ENCODE data around the gene ULK4.

Gene ULK4

GRCh38 chr3:41331041-41331440 lies 630.9 kb downstream of the ULK4 start:
- H3K27ac ChIP-seq, result no peak overlapping the region
- no peak overlapping the region for H3K4me3 ChIP-seq (ENCODE audit: low read depth in 1 of 2, low read length in 1 of 2)
- H3K36me3 ChIP-seq, result no peaks in the 10 kb centered on the region
- no peaks in the 10 kb centered on the region for H3K9me3 ChIP-seq
- no peaks in the 10 kb centered on the region for H3K27me3 ChIP-seq
- no peak for TF ChIP-seq CTCF (IDR thresholded peaks at IDR 0.05)
- H3K4me1 ChIP-seq (ENCODE audit: control insufficient read depth in 1 of 2, insufficient read depth in 1 of 2, low read depth in 1 of 2, low read length in 1 of 2), result no peaks in the 10 kb centered on the region

DNA sequence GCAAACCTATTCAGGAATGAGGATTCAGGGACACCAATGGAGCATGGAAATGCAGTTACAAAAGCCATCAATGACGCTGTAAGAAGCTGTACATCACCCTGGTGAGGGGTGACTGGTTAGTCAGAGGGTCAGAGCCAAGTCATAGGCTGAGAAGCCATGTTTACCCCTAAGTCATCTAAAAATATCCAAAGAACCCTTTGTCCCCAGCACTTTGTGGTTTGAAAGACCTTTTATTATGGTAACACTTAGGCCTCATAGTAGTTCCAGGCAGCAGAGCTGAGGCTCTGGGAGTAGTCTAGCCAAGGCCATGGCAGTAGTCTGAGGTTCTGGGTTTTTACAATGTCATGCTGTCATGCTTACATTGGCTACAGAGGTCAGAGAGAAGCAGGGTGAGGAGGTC lies 631.4 kb downstream of the ULK4 start:
- no peak for TF ChIP-seq CTCF (IDR thresholded peaks at IDR 0.05)
- Histone ChIP-seq H3K9me3 (no peaks in the 10 kb centered on the region), H3K4me3 (ENCODE audit: low read depth in 1 of 2, low read length in 1 of 2) (no peak overlapping the region), H3K27ac (no peak overlapping the region), H3K4me1 (ENCODE audit: control insufficient read depth in 1 of 2, insufficient read depth in 1 of 2, low read depth in 1 of 2, low read length in 1 of 2) (no peaks in the 10 kb centered on the region), H3K36me3 (no peaks in the 10 kb centered on the region), H3K27me3 (no peaks in the 10 kb centered on the region)

DNA sequence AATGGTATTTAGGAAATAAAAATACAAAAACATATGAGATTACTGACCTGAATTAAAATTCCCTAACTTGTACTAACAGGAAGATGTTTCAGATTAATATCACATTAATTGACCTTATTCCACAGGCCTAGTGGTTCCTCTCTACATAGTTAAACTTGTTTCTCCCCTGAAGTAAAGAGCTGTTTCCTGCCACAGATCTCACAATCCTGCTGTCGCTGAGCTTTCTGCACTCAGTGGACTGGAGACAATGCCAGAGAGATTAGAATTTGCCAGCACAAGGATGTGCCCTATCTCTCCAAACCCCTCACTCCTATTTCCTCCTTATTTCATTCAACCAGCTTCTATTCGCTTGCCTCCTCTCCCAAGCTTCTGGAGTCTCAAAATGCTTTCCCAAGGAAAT lies 632.0 kb downstream of the ULK4 start:
- TF ChIP-seq CTCF (IDR thresholded peaks at IDR 0.05), result no peak
- H3K27ac ChIP-seq, result no peak overlapping the region

DNA sequence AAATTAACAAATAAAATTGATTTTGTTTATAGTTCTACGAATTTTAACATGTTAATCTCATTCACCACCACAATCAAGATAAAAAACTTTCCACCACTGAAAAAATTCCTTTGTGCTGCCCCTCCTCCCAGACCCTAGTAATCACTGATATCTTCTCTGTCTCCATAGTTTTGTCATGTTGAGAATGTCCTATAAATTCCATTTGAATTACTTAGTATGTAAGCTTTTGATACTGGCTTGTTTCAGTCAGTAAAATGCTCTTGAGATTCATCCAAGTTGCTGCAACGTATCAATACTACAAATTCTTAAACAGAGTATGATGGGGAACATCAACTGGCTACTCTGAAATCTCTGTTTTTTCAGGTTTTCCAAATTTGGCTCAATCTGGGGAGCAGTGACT lies 633.0 kb downstream of the ULK4 start:
- no peak for TF ChIP-seq CTCF (IDR thresholded peaks at IDR 0.05)
- H3K4me3 ChIP-seq (ENCODE audit: low read depth in 1 of 2, low read length in 1 of 2), result no peak overlapping the region
- no peaks in the 10 kb centered on the region for H3K4me1 ChIP-seq (ENCODE audit: control insufficient read depth in 1 of 2, insufficient read depth in 1 of 2, low read depth in 1 of 2, low read length in 1 of 2)
- no peaks in the 10 kb centered on the region for H3K36me3 ChIP-seq
- H3K27ac ChIP-seq, result no peak overlapping the region
- H3K27me3 ChIP-seq, result no peaks in the 10 kb centered on the region
- no peaks in the 10 kb centered on the region for H3K9me3 ChIP-seq

More for the DNA sequence above, 632.0 kb downstream of the ULK4 start:
- no peaks in the 10 kb centered on the region for H3K27me3 ChIP-seq
- H3K36me3 ChIP-seq, result no peaks in the 10 kb centered on the region
- H3K4me1 ChIP-seq (ENCODE audit: control insufficient read depth in 1 of 2, insufficient read depth in 1 of 2, low read depth in 1 of 2, low read length in 1 of 2), result no peaks in the 10 kb centered on the region
- H3K4me3 ChIP-seq (ENCODE audit: low read depth in 1 of 2, low read length in 1 of 2), result no peak overlapping the region
- H3K9me3 ChIP-seq, result no peaks in the 10 kb centered on the region

DNA sequence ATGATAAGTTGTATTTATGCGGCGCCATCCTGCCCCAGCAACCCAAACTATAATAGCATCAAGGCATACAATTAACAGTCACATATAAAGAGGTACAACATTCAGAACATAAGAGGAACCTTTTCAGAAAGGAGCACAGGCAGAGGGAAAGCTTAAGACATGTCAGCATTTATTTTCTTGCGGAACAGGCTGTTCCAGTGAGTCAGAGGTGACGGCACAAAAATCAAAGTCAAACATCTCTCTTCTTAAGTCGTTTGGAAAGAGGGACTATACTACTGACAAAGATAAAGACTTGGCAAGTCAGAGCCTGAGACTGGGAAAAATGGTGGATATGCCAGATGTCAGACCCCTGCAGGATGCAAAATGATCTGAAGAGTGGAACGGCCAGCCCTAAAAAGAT lies 634.2 kb downstream of the ULK4 start:
- Histone ChIP-seq H3K4me1 (ENCODE audit: control insufficient read depth in 1 of 2, insufficient read depth in 1 of 2, low read depth in 1 of 2, low read length in 1 of 2) (no peaks in the 10 kb centered on the region), H3K9me3 (no peaks in the 10 kb centered on the region), H3K27me3 (no peaks in the 10 kb centered on the region), H3K4me3 (ENCODE audit: low read depth in 1 of 2, low read length in 1 of 2) (no peak overlapping the region), H3K27ac (no peak overlapping the region), H3K36me3 (no peaks in the 10 kb centered on the region)
- TF ChIP-seq CTCF (IDR thresholded peaks at IDR 0.05), result no peak

- Histone ChIP-seq H3K4me1 (ENCODE audit: control insufficient read depth in 1 of 2, insufficient read depth in 1 of 2, low read depth in 1 of 2, low read length in 1 of 2) (no peaks in the 10 kb centered on the region), H3K27me3 (no peaks in the 10 kb centered on the region), H3K27ac (no peak overlapping the region), H3K36me3 (no peaks in the 10 kb centered on the region), H3K9me3 (no peaks in the 10 kb centered on the region), H3K4me3 (ENCODE audit: low read depth in 1 of 2, low read length in 1 of 2) (no peak overlapping the region)
- TF ChIP-seq CTCF (IDR thresholded peaks at IDR 0.05), result no peak
Observed at GRCh38 chr3:41324156-41324475, 637.8 kb downstream of the ULK4 start.

All from neutrophil (primary cell).